Activated naive CD4-positive, alpha-beta T cell treated with anti-CD3 and anti-CD28 coated beads, Interleukin-2, amount 50 U/mL, for 24 hours (primary cell): ENCODE measurements around the gene LPA.
A peak's percentile ranks its signal among the peaks of the same experiment; 100 is the strongest.
"Not testable (repeated sequence)": the region's sequence is repeated elsewhere in the genome, so short reads cannot be mapped to it uniquely, and the experiment has no call there.

Experiments
- H3K27ac Mint-ChIP-seq: one replicate; pipeline ENCODE4 v1.8.0; 2021; ENCODE audit warnings: mild to moderate bottlenecking, mixed read lengths
- H3K27me3 Mint-ChIP-seq: one replicate; pipeline ENCODE4 v1.8.0; 2021; ENCODE audit warnings: mixed read lengths
- H3K36me3 Mint-ChIP-seq: one replicate; pipeline ENCODE4 v1.8.0; 2021; ENCODE audit warnings: mixed read lengths
- H3K4me1 Mint-ChIP-seq: one replicate; pipeline ENCODE4 v1.8.0; 2021; ENCODE audit warnings: mixed read lengths
- H3K4me3 Mint-ChIP-seq: one replicate; pipeline ENCODE4 v1.8.0; 2021; ENCODE audit warnings: mild to moderate bottlenecking, mixed read lengths
- H3K9me3 Mint-ChIP-seq: one replicate; pipeline ENCODE4 v1.8.0; 2021; ENCODE audit warnings: mixed read lengths

Gene LPA

GRCh38 chr6:160544802-160545201 lies 119.3 kb downstream of the LPA start:
- Mint-ChIP-seq H3K4me1 (no peaks in the 10 kb centered on the region), H3K27ac (no peak overlapping the region), H3K36me3 (no peaks in the 10 kb centered on the region), H3K9me3 (no peaks in the 10 kb centered on the region), H3K27me3 (peaks cover 8% of the 10 kb centered on the region), H3K4me3 (no peak overlapping the region)

- Mint-ChIP-seq H3K9me3 (no peaks in the 10 kb centered on the region), H3K4me3 (no peak overlapping the region), H3K27me3 (no peaks in the 10 kb centered on the region), H3K4me1 (no peaks in the 10 kb centered on the region), H3K27ac (no peak overlapping the region), H3K36me3 (no peaks in the 10 kb centered on the region)
Observed at GRCh38 chr6:160535270-160535669, 128.8 kb downstream of the LPA start.

DNA sequence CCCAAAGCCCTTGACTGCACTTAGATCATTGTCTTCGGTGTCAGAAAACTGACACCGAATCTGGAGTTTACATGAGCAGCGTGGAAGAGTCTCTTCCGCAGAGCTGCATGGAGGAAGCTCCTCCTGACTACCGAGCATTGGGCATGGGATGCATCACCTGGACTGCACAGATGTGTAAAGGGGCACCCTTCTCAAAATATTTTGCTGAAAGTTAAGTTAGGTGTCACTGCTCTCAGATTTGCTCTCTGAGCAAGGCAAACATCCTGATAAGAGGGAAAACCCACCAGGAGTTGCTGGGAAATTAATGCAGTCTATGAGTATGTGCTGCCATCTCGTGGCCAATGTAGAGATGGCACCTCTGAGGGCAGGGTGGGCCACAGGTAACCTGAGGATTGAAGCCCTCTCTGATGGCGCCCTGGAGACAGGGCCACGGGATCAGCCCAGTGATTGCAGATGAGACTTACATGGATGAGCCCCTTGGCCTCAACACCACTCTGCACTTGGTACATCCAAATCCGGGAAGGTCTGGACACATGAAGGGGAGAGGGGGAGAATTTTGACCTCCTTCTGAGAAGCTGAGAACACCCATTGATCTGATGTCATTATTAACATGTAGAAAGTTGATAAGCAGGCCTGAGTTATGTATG lies 129.9 kb downstream of the LPA start:
- no peaks in the 10 kb centered on the region for H3K4me1 Mint-ChIP-seq
- no peak overlapping the region for H3K27ac Mint-ChIP-seq
- no peaks in the 10 kb centered on the region for H3K36me3 Mint-ChIP-seq
- no peaks in the 10 kb centered on the region for H3K9me3 Mint-ChIP-seq
- H3K27me3 Mint-ChIP-seq, result no peaks in the 10 kb centered on the region
- no peak overlapping the region for H3K4me3 Mint-ChIP-seq

DNA sequence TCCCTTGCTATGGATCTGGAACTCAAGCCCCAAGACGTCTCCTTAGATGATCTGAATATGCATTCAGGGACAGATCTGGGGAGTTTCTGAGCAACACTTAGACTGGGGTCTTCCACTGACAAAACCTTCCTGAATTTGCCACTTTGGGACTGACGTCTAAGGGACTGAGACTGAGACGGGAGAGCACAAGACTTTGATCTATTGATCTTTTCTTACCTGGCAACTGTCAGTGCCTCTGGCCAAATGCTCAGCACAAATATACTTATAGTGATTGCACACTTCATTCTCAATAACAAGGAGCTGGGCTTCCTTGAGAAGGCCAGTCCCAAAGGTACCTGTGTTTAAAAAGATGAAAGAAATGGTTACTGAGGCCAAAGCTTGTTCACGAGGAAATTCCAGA lies 131.8 kb downstream of the LPA start:
- Mint-ChIP-seq H3K27me3 (no peaks in the 10 kb centered on the region), H3K36me3 (no peaks in the 10 kb centered on the region), H3K4me3 (no peak overlapping the region), H3K4me1 (no peaks in the 10 kb centered on the region), H3K27ac (no peak overlapping the region), H3K9me3 (no peaks in the 10 kb centered on the region)

GRCh38 chr6:160531826-160532225 lies 132.2 kb downstream of the LPA start:
- Mint-ChIP-seq H3K27me3 (no peaks in the 10 kb centered on the region), H3K36me3 (no peaks in the 10 kb centered on the region), H3K4me3 (no peak overlapping the region), H3K9me3 (no peaks in the 10 kb centered on the region), H3K27ac (no peak overlapping the region), H3K4me1 (no peaks in the 10 kb centered on the region)

GRCh38 chr6:160529524-160529923 lies 134.6 kb downstream of the LPA start:
- H3K4me3 Mint-ChIP-seq, H3K27me3 Mint-ChIP-seq, H3K27ac Mint-ChIP-seq, H3K36me3 Mint-ChIP-seq, H3K9me3 Mint-ChIP-seq, H3K4me1 Mint-ChIP-seq: not testable (repeated sequence)

DNA sequence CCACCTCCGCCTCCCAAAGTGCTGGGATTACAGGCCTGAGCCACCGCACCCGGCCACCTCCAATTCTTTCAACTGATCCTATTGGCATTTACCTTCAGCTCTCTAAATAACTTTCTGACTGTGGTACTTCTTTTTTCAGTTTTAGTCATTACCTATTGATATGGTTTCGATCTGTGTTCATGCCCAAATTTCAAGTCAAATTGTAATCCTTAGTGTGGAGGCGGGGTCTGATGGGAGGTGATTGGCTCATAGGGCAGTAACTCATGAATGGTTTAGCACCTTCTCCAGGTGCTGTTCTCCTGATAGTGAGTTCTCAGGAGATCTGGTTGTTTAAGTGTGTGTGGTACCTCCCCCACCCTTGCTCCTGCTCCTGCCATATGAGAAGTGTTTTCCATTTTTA lies 140.9 kb downstream of the LPA start:
- Mint-ChIP-seq H3K36me3 (no peaks in the 10 kb centered on the region), H3K9me3 (no peaks in the 10 kb centered on the region), H3K4me3 (no peak overlapping the region), H3K27ac (no peak overlapping the region), H3K27me3 (no peaks in the 10 kb centered on the region), H3K4me1 (peaks cover 22% of the 10 kb centered on the region)

GRCh38 chr6:160520043-160520904 lies 143.8 kb downstream of the LPA start:
- no peaks in the 10 kb centered on the region for H3K9me3 Mint-ChIP-seq
- peaks cover 38% of the 10 kb centered on the region for H3K4me1 Mint-ChIP-seq
- peak overlapping the region; percentile 96 for H3K27ac Mint-ChIP-seq
- peak overlapping the region; percentile 96 for H3K4me3 Mint-ChIP-seq
- H3K27me3 Mint-ChIP-seq, result no peaks in the 10 kb centered on the region
- H3K36me3 Mint-ChIP-seq, result peaks cover 3% of the 10 kb centered on the region

DNA sequence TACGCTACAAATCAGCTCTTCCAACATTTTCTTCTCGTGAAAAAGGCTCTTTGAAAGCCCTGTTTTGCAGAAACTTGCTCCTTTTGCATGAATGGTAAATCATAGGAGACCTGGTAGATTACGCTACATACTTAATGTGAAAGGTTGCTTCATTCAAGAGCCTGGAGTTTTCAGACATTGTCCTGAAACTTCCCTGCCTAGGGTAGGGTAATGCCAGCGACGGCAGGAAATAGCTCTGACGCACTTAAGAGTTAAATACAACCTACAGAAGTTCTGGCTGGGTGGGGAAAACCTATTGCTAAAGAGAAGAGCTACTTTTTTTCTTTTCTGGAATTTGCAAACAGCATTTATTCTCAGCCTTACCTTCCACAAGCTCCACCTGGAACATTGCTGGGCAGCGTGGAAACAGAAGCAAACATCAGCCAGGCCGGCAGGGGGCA lies 144.5 kb downstream of the LPA start:
- Mint-ChIP-seq H3K27ac (peak overlapping the region; percentile 96), H3K4me1 (peaks cover 38% of the 10 kb centered on the region), H3K36me3 (peaks cover 3% of the 10 kb centered on the region), H3K9me3 (no peaks in the 10 kb centered on the region), H3K4me3 (peak overlapping the region; percentile 96), H3K27me3 (no peaks in the 10 kb centered on the region)

DNA sequence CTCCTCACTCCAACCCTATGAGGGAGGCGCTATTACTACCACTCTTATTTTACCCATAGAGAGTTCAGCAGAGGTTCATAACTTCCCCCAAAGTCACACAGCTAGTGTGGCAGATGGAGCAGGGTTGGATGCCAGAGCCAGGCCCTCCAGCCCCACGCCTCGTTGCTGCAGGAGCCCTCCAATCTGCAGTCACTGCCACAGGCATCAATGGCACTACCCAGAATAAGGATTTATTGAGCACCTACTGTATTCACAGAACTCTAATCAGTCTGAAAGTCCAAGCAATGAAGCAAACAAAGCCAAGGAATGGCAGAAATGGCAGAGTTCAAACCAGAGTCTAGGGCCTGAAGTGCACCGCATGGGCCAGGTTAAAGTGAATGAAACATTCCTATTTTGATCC lies 144.9 kb downstream of the LPA start:
- Mint-ChIP-seq H3K36me3 (peaks cover 4% of the 10 kb centered on the region), H3K27ac (no peak overlapping the region), H3K4me3 (peak overlapping the region; percentile 96), H3K27me3 (no peaks in the 10 kb centered on the region), H3K9me3 (no peaks in the 10 kb centered on the region), H3K4me1 (peaks cover 38% of the 10 kb centered on the region)

DNA sequence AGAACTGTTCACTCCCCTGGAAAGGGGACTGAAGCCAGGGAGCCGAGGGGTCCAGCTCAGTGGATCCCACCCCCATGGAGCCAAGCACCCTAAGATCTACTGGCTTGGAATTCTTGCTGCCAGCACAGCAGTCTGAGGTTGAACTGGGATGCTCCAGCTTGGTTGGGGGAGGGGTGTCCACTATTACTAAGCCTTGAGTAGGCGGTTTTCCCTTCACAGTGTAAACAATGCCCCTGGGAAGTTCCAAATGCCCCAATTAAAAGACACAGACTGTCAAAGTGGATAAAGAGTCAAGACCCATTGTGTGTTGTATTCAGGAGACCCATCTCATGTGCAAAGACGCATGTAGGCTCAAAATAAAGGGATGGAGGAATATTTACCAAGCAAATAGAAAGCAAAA lies 150.2 kb downstream of the LPA start:
- Mint-ChIP-seq H3K4me3 (no peak overlapping the region), H3K36me3 (peaks cover 4% of the 10 kb centered on the region), H3K27ac (no peak overlapping the region), H3K27me3 (no peaks in the 10 kb centered on the region), H3K4me1 (peaks cover 30% of the 10 kb centered on the region), H3K9me3 (no peaks in the 10 kb centered on the region)

DNA sequence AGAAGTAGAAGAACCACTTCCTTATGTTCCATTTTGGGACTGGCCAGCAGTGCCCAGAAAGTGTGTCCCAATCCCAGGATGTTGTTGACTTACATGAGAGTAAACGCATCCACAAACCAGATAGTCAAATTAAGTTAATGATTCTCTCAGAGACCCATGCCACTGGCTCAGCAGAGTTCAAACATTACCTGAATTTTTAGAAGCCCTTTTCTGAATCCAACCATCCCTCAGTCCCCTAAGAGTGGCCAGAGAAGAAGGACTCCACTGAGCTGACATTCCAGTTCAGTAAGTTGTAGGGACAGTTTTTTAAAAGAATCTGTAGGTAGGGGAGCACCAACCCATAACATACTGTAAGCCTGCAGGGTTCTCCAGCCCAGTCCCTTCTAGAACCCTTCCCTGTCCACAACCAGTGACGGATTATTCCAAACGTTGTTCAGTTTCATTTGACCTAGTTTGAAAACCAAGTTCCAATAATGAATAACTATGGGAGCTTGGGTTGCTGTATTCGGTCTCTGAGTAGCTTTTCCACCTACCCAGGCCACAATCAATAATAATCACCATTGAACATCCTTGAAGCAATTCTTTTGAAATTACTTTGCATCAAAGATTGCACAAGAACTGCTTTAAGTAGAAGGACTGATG lies 153.0 kb downstream of the LPA start:
- Mint-ChIP-seq H3K36me3 (peaks cover 6% of the 10 kb centered on the region), H3K27me3 (no peaks in the 10 kb centered on the region), H3K27ac (no peak overlapping the region), H3K9me3 (no peaks in the 10 kb centered on the region), H3K4me1 (peaks cover 20% of the 10 kb centered on the region), H3K4me3 (no peak overlapping the region)

GRCh38 chr6:160510199-160510598 lies 153.9 kb downstream of the LPA start:
- Mint-ChIP-seq H3K4me3 (no peak overlapping the region), H3K4me1 (peaks cover 19% of the 10 kb centered on the region), H3K27ac (no peak overlapping the region), H3K36me3 (peaks cover 6% of the 10 kb centered on the region), H3K9me3 (no peaks in the 10 kb centered on the region), H3K27me3 (no peaks in the 10 kb centered on the region)

DNA sequence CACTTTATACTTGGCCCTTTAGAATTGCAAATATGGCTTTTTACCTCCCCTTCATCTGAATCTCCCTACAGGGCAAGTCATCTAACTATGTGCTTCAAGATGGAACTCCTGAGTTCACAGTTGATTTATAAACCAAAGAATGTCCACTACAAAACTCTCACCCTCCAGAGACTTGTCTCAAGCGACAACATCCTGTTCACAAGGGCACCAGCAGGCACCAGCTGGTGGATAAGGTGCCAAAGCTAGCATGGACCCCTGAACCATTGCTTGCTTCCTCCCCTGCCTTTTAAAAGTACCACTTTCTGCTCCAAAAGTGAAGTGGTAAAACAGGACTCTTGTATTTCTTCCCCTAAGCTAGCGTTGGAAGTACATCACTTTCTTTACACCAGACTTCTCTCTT lies 154.5 kb downstream of the LPA start:
- Mint-ChIP-seq H3K4me3 (no peak overlapping the region), H3K27me3 (no peaks in the 10 kb centered on the region), H3K27ac (no peak overlapping the region), H3K4me1 (peaks cover 19% of the 10 kb centered on the region), H3K9me3 (no peaks in the 10 kb centered on the region), H3K36me3 (peaks cover 7% of the 10 kb centered on the region)

GRCh38 chr6:160508599-160508998 lies 155.5 kb downstream of the LPA start:
- Mint-ChIP-seq H3K27me3 (no peaks in the 10 kb centered on the region), H3K36me3 (peaks cover 13% of the 10 kb centered on the region)

DNA sequence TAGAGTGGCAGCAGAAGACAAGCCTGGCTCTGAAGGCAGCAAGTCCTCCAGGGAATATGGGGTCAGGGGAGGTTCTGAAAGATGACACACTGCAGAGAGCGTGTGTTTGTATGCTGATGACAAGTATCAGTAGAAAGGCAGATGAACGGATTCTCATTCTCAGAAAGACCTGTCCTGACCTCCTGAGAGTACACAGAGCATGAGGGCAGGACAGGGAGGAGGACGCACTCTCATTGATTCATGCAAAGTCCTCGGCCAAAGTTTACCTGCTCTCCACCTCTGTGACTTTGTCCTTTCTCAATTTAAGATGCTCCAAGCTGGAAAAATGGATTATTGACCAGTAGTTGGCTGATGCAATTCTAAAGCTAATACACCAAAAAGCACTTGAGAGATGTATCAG lies 156.7 kb downstream of the LPA start:
- peaks cover 16% of the 10 kb centered on the region for H3K36me3 Mint-ChIP-seq
- H3K27ac Mint-ChIP-seq, result no peak overlapping the region

More at GRCh38 chr6:160508599-160508998, 155.5 kb downstream of the LPA start:
- H3K27ac Mint-ChIP-seq, result no peak overlapping the region
- peaks cover 19% of the 10 kb centered on the region for H3K4me1 Mint-ChIP-seq
- no peak overlapping the region for H3K4me3 Mint-ChIP-seq
- H3K9me3 Mint-ChIP-seq, result no peaks in the 10 kb centered on the region

More for the DNA sequence above, 156.7 kb downstream of the LPA start:
- no peak overlapping the region for H3K4me3 Mint-ChIP-seq
- no peaks in the 10 kb centered on the region for H3K27me3 Mint-ChIP-seq
- no peaks in the 10 kb centered on the region for H3K9me3 Mint-ChIP-seq
- H3K4me1 Mint-ChIP-seq, result peaks cover 15% of the 10 kb centered on the region
